GM18868 (cell line): ENCODE data around the gene FA2H.
"Not testable (repeated sequence)": the region's sequence is repeated elsewhere in the genome, so short reads cannot be mapped to it uniquely, and the experiment has no call there.

ENCODE experiments used
- ATAC-seq: cut with Tn5 transposase; IDR thresholded peaks from one replicate; pipeline ENCODE4 v1.9.1; 2021; ENCODE audit warnings: mild to moderate bottlenecking, moderate library complexity; ENCODE audit not compliant: unreplicated experiment

The FA2H gene

GRCh38 chr16:74695450-74696422 is 78.9 kb downstream of the FA2H start:
- ATAC-seq, result peak; percentile 88

- no peak for ATAC-seq
Measured at GRCh38 chr16:74691093-74691855, 83.3 kb downstream of the FA2H start.

DNA sequence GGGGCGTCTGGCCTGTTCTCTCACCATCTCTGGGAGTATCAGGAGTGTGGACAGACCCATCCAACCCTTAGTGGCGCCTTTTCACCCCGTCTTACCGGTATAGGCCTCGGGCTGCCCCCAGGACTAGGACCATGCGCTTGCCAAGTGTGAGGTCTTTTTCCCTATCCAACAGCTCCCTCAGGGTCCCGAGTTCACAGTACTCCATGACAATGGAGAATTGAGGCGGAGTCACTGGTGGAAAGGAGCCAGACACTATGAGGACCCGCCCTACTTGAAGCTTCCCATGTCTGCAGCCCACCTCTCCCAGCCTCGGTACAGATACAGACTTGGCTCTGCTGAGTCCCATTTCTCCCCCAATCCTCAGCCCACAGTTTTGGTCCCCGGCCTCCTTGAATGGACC is 92.1 kb downstream of the FA2H start:
- ATAC-seq, result no peak

DNA sequence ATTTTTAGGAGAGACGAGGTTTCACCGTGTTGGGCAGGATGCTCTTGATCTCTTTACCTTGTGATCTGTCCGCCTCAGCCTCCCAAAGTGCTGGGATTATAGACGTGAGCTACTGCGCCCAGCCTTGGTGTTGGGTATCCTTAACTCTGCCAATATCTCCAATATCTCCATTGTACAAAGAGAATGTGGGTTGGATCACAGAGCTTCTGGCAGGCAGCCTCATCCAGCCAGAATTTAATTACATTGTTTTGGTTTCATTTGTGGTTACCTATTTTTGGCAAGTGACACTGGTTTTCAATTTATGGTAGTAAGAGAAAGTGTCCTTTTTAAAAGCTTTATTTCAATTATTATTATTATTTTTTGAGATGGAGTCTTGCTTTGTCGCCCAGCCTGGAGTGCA is 93.9 kb downstream of the FA2H start:
- ATAC-seq, result no peak

- ATAC-seq, result no peak
Measured at GRCh38 chr16:74679983-74680382, 94.6 kb downstream of the FA2H start.

- ATAC-seq, result no peak
Measured at GRCh38 chr16:74677868-74678267, 96.8 kb downstream of the FA2H start.

- ATAC-seq, result no peak
Measured at GRCh38 chr16:74673876-74674275, 100.7 kb downstream of the FA2H start.

DNA sequence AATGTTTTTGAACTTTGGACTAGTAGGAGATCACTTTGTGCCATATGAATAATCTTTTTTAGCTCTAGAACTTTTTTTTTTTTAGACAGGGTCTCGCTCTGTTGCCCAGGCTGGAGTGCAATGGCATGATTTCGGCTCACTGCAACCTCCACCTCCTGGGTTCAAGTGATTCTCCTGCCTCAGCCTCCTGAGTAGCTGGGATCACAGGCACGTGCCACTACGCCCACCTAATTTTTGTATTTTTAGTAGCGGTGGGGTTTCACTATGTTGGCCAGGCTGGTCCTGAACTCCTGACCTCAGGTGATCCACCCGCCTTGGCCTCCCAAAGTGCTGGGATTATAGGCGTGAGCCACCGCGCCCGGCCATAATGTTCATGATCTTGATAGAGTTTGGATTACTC is 105.7 kb downstream of the FA2H start:
- ATAC-seq, result not testable (repeated sequence)

GRCh38 chr16:74667255-74667700 is 107.3 kb downstream of the FA2H start:
- ATAC-seq, result no peak

GRCh38 chr16:74666425-74667254 is 108.0 kb downstream of the FA2H start, which contains the start of gene RFWD3:
TSS of gene RFWD3 (minus strand) at chr16:74666877. CDS start at chr16:74661449, 5,428 bp downstream.
- peak; percentile 100 for ATAC-seq

- no peak for ATAC-seq
Measured at GRCh38 chr16:74666010-74666421, 108.6 kb downstream of the FA2H start.
